ENCODE results near the gene TCAIM.

- TF ChIP-seq CTCF (IDR thresholded peaks at IDR 0.05) (no peak), POLR2A (IDR thresholded peaks at IDR 0.05) (no peak), EP300 (IDR thresholded peaks at IDR 0.05) (no peak)
These were observed 76.9 kb downstream of the TCAIM start for GRCh38 chr3:44415421-44415820.
